GM12874 (cell line): Measurements from ENCODE around the gene PTPRO.

Source experiments
- TF ChIP-seq, protein P1 (sequence below): IDR thresholded peaks from 2 replicates; pipeline ENCODE4 v1.5.1; 2011; ENCODE audit warnings: low read depth, mild to moderate bottlenecking, control low read depth, low read length, moderate library complexity; ENCODE audit not compliant: insufficient read depth

Gene PTPRO

GRCh38 chr12:15446807-15447206 lies 124.5 kb downstream of the PTPRO start:
- TF ChIP-seq, protein P1, sequence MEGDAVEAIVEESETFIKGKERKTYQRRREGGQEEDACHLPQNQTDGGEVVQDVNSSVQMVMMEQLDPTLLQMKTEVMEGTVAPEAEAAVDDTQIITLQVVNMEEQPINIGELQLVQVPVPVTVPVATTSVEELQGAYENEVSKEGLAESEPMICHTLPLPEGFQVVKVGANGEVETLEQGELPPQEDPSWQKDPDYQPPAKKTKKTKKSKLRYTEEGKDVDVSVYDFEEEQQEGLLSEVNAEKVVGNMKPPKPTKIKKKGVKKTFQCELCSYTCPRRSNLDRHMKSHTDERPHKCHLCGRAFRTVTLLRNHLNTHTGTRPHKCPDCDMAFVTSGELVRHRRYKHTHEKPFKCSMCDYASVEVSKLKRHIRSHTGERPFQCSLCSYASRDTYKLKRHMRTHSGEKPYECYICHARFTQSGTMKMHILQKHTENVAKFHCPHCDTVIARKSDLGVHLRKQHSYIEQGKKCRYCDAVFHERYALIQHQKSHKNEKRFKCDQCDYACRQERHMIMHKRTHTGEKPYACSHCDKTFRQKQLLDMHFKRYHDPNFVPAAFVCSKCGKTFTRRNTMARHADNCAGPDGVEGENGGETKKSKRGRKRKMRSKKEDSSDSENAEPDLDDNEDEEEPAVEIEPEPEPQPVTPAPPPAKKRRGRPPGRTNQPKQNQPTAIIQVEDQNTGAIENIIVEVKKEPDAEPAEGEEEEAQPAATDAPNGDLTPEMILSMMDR, result no peak

GRCh38 chr12:15453613-15454012 lies 131.3 kb downstream of the PTPRO start:
- TF ChIP-seq, protein P1, result no peak

DNA sequence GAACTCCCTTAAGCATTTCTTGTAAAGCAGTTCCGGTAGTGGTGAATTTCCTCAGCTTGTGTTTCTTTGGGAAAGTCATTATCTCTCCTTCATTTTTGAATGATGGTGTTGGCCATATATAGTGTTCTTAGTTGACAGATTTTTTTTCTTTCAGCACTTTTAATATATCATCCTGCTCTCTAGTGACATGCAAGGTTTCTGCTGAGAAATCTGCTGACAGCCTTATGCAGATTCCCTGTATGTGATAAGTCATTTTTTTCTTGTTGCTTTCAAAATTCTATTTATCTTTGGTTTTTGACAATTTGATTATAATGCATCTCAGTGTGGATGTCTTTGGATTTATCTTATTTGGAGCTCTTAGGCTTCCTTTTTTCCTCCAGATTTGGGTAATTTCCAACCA lies 135.7 kb downstream of the PTPRO start:
- TF ChIP-seq, protein P1, result no peak

DNA sequence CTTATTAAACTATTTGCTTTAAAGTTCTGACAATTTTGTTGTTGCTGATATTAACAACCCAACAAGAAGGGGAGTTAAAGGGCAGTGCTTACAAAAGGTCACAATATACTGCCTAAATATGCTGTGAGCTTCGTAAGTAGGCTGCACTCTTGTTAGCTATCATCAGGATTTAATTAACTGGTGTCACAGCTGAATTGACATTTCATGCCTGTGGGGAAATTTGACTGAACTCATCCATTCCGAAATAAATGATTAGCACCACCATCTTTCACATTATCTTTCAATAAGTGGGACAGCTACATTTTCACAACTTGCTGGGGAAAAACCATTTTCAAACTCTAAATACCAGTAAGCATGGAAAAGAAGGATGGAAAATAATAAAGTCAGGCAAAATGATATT lies 146.6 kb downstream of the PTPRO start:
- TF ChIP-seq, protein P1, result no peak

DNA sequence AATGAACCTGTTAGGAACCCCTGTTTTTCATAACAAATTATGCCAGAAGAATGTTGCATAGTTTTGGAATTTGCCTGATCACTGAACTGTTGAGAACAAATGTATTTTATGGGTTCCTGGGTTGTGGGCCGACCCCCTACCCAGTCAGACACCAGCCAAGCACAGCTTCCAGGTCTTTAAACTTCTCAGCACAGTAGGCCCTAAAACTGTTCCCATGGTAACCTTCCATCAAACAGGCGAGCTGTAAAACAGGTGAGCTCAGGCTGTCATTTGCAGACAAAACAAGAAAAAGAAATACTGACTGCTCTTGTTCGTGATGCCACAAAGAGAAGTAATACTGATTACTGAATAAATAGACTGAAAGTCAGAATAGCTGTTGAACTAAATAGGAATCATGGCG lies 147.0 kb downstream of the PTPRO start:
- TF ChIP-seq, protein P1, result no peak

- TF ChIP-seq, protein P1, result no peak
These were observed 149.7 kb downstream of the PTPRO start for GRCh38 chr12:15472036-15472435.

DNA sequence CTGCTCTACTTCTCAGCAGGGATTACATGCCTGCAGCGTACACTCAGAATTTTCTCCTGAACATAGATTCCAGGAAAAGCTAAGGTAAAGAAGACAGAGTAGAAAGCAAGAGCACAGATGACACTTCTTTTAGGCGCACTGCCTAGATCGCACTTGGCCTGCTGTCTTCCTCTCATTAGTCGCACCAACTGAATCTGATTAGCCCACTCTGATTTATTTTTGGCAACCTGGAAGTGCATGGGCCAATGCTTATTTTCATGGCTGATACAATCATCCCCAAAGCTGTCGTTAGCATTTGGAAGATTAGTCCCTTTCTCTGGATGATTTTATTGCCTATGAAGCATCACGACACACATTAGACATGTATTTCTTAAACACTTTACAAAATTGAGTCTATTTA lies 152.5 kb downstream of the PTPRO start:
- TF ChIP-seq, protein P1, result no peak

- TF ChIP-seq, protein P1, result no peak
These were observed 155.5 kb downstream of the PTPRO start for GRCh38 chr12:15477761-15478160.
